ENCODE data around the gene TRMT44.

- TF ChIP-seq, protein P1, sequence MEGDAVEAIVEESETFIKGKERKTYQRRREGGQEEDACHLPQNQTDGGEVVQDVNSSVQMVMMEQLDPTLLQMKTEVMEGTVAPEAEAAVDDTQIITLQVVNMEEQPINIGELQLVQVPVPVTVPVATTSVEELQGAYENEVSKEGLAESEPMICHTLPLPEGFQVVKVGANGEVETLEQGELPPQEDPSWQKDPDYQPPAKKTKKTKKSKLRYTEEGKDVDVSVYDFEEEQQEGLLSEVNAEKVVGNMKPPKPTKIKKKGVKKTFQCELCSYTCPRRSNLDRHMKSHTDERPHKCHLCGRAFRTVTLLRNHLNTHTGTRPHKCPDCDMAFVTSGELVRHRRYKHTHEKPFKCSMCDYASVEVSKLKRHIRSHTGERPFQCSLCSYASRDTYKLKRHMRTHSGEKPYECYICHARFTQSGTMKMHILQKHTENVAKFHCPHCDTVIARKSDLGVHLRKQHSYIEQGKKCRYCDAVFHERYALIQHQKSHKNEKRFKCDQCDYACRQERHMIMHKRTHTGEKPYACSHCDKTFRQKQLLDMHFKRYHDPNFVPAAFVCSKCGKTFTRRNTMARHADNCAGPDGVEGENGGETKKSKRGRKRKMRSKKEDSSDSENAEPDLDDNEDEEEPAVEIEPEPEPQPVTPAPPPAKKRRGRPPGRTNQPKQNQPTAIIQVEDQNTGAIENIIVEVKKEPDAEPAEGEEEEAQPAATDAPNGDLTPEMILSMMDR (IDR thresholded peaks at IDR 0.05) = no peak
- TF ChIP-seq POLR2A (IDR thresholded peaks at IDR 0.05) (no peak), POLR2AphosphoS5 (IDR thresholded peaks at IDR 0.05) (no peak), EP300 (IDR thresholded peaks at IDR 0.05) (no peak)
Observed at GRCh38 chr4:8502836-8503585, 62.4 kb downstream of the TRMT44 start.
